Lung microvascular endothelial cell (primary cell): Measurements from ENCODE around the gene KRT8. TPM values are rescaled to one million over a fixed set of nuclear protein-coding genes. Genes with fewer than 3 reads are reported as not detected.
"Not testable (repeated sequence)": the region's sequence is repeated elsewhere in the genome, so short reads cannot be mapped to it uniquely, and the experiment has no call there.

Experiments
- DNase-seq, 2 donors: peaks; one replicate each; pipeline versions ENCODE4 v3.0.0 to v3.0.0-alpha.2; 2010; ENCODE audit warnings: low read depth in 2 of 2
- total RNA-seq: library from RNA; depleted of rRNA; stranded (reverse); fragments of >200 nt; gene quantifications from 2 replicates; pipeline ENCODE4 v1.2.1, GENCODE V29; 2014

Gene KRT8
- total RNA-seq, 1 donor from 2014 or later, result 11.3 TPM

- no peak for DNase-seq
These were observed 2.9 kb downstream of the KRT8 start for GRCh38 chr12:52901715-52902541.

GRCh38 chr12:52900896-52901714, 3.8 kb downstream of the KRT8 start:
- no peak for DNase-seq

- DNase-seq, result no peak
These were observed 4.5 kb downstream of the KRT8 start for GRCh38 chr12:52900166-52900895.

GRCh38 chr12:52899338-52900035, 5.4 kb downstream of the KRT8 start:
- DNase-seq, result no peak

GRCh38 chr12:52896190-52897100, 8.4 kb downstream of the KRT8 start:
- no peak for DNase-seq

GRCh38 chr12:52895726-52896189, 9.1 kb downstream of the KRT8 start:
- DNase-seq, result no peak

GRCh38 chr12:52892974-52893373, 11.9 kb downstream of the KRT8 start:
- no peak for DNase-seq

GRCh38 chr12:52892207-52892852, 12.5 kb downstream of the KRT8 start:
- DNase-seq, result no peak

GRCh38 chr12:52891044-52891443, 13.8 kb downstream of the KRT8 start:
- no peak for DNase-seq

- no peak for DNase-seq
These were observed 14.5 kb downstream of the KRT8 start for GRCh38 chr12:52890417-52890816.

GRCh38 chr12:52884526-52885293, 20.2 kb downstream of the KRT8 start:
- DNase-seq, result peak; percentile 61 to 66

GRCh38 chr12:52880499-52880898, 24.4 kb downstream of the KRT8 start:
- DNase-seq, result not testable (repeated sequence)

- DNase-seq, result peak; percentile 90 to 92
These were observed 25.2 kb downstream of the KRT8 start for GRCh38 chr12:52879394-52880351.

- DNase-seq, result no peak
These were observed 26.1 kb downstream of the KRT8 start for GRCh38 chr12:52878507-52879393.

GRCh38 chr12:52877242-52877641, 27.6 kb downstream of the KRT8 start:
- no peak for DNase-seq

GRCh38 chr12:52876372-52876771, 28.5 kb downstream of the KRT8 start:
- no peak for DNase-seq
